ENCODE measurements around the gene CBLC. TPM values are rescaled to one million over a fixed set of nuclear protein-coding genes. Genes with fewer than 3 reads are reported as not detected.
A peak's percentile ranks its signal among the peaks of the same experiment; 100 is the strongest.

The CBLC gene
- total and polyA plus RNA-seq, 10 of the 15 experiments (the other 5 are each of a cell fraction or from before 2014, with no cell fraction given), result not detected

DNA sequence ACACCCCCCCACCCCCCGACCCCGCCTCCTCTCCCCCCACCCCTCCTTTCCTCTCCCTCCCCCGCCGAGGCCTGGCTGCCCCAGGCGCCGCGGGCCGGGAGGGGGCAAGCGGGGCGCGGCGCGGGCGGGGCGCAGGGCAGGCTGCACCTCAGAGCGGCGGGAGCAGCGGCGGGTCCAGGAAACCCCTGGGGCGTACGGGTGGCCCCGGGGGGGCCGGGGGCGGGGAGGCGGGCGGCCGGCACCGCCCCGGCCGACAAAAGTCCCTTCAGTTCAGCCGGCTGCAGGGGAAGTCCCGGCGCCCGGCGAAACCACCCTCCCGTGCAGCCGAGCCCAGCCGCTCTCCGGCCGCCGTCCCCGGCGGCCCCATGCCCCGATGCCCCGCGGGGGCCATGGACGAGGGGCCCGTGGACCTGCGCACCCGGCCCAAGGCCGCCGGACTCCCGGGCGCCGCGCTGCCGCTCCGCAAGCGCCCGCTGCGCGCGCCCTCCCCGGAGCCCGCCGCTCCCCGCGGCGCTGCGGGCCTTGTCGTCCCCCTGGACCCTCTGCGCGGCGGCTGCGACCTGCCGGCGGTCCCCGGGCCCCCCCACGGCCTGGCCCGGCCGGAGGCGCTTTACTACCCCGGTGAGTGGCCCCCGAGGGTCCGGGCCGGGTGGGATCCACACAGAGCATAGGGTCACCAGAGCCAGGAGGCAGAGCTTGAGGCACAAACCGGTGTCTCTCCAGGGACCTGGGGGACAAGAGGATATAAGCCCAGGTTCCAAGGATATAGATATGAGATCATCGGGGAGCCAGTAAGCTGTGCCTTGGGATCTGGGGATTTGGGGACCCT lies 29.1 kb upstream of the CBLC start, which contains the start of gene BCL3 (continued):
- TF ChIP-seq, protein P1, sequence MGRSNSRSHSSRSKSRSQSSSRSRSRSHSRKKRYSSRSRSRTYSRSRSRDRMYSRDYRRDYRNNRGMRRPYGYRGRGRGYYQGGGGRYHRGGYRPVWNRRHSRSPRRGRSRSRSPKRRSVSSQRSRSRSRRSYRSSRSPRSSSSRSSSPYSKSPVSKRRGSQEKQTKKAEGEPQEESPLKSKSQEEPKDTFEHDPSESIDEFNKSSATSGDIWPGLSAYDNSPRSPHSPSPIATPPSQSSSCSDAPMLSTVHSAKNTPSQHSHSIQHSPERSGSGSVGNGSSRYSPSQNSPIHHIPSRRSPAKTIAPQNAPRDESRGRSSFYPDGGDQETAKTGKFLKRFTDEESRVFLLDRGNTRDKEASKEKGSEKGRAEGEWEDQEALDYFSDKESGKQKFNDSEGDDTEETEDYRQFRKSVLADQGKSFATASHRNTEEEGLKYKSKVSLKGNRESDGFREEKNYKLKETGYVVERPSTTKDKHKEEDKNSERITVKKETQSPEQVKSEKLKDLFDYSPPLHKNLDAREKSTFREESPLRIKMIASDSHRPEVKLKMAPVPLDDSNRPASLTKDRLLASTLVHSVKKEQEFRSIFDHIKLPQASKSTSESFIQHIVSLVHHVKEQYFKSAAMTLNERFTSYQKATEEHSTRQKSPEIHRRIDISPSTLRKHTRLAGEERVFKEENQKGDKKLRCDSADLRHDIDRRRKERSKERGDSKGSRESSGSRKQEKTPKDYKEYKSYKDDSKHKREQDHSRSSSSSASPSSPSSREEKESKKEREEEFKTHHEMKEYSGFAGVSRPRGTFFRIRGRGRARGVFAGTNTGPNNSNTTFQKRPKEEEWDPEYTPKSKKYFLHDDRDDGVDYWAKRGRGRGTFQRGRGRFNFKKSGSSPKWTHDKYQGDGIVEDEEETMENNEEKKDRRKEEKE (IDR thresholded peaks at IDR 0.05), result no peak
- TF ChIP-seq RELA (IDR thresholded peaks at IDR 0.05; ENCODE audit: borderline replicate concordance, partially characterized antibody) (no peak), MYC (IDR thresholded peaks at IDR 0.05; ENCODE audit: insufficient read depth, insufficient read length, insufficient replicate concordance, low read length, severe bottlenecking) (no peak), SUZ12 (IDR thresholded peaks at IDR 0.05; ENCODE audit: unreplicated experiment) (no peak), SIX5 (IDR thresholded peaks at IDR 0.05; ENCODE audit: low read depth, low read length, severe bottlenecking) (no peak), TBL1XR1 (IDR thresholded peaks at IDR 0.05; ENCODE audit: low read depth, low read length) (no peak), ZNF622 (IDR thresholded peaks at IDR 0.05) (no peak), ZNF217 (IDR thresholded peaks at IDR 0.05) (no peak; the same call in none of the 2 replicates), NR2C2 (IDR thresholded peaks at IDR 0.05; ENCODE audit: borderline replicate concordance, control insufficient read depth, insufficient read length, low read depth) (no peak), CHD4 (IDR thresholded peaks at IDR 0.05) (no peak), SIN3A (IDR thresholded peaks at IDR 0.05; ENCODE audit: low read depth, low read length) (no peak), NR2F1 (conservative IDR thresholded peaks at IDR 0.05) (peak; percentile 81), SUPT20H (IDR thresholded peaks at IDR 0.05; ENCODE audit: borderline replicate concordance, control insufficient read depth, low read depth, low read length) (no peak), BACH1 (IDR thresholded peaks at IDR 0.05; ENCODE audit: borderline replicate concordance) (peak; percentile 76), ZZZ3 (IDR thresholded peaks at IDR 0.05; ENCODE audit: control insufficient read depth, insufficient read length, low read depth) (no peak), NR2C1 (IDR thresholded peaks at IDR 0.05) (0 out of 2 replicates have a peak, but pooled peaks have one; percentile 15), SMARCA5 (IDR thresholded peaks at IDR 0.05) (0 out of 2 replicates have a peak, but pooled peaks have one; percentile 70)
- TF ChIP-seq, protein P2, sequence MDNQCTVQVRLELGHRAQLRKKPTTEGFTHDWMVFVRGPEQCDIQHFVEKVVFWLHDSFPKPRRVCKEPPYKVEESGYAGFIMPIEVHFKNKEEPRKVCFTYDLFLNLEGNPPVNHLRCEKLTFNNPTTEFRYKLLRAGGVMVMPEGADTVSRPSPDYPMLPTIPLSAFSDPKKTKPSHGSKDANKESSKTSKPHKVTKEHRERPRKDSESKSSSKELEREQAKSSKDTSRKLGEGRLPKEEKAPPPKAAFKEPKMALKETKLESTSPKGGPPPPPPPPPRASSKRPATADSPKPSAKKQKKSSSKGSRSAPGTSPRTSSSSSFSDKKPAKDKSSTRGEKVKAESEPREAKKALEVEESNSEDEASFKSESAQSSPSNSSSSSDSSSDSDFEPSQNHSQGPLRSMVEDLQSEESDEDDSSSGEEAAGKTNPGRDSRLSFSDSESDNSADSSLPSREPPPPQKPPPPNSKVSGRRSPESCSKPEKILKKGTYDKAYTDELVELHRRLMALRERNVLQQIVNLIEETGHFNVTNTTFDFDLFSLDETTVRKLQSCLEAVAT (IDR thresholded peaks at IDR 0.05), result no peak
- TF ChIP-seq, protein P3, sequence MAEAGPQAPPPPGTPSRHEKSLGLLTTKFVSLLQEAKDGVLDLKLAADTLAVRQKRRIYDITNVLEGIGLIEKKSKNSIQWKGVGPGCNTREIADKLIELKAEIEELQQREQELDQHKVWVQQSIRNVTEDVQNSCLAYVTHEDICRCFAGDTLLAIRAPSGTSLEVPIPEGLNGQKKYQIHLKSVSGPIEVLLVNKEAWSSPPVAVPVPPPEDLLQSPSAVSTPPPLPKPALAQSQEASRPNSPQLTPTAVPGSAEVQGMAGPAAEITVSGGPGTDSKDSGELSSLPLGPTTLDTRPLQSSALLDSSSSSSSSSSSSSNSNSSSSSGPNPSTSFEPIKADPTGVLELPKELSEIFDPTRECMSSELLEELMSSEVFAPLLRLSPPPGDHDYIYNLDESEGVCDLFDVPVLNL (IDR thresholded peaks at IDR 0.05; ENCODE audit: low read depth, low read length), result no peak
- TF ChIP-seq, protein P4, sequence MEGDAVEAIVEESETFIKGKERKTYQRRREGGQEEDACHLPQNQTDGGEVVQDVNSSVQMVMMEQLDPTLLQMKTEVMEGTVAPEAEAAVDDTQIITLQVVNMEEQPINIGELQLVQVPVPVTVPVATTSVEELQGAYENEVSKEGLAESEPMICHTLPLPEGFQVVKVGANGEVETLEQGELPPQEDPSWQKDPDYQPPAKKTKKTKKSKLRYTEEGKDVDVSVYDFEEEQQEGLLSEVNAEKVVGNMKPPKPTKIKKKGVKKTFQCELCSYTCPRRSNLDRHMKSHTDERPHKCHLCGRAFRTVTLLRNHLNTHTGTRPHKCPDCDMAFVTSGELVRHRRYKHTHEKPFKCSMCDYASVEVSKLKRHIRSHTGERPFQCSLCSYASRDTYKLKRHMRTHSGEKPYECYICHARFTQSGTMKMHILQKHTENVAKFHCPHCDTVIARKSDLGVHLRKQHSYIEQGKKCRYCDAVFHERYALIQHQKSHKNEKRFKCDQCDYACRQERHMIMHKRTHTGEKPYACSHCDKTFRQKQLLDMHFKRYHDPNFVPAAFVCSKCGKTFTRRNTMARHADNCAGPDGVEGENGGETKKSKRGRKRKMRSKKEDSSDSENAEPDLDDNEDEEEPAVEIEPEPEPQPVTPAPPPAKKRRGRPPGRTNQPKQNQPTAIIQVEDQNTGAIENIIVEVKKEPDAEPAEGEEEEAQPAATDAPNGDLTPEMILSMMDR (IDR thresholded peaks at IDR 0.05 in 2 of 3, conservative IDR thresholded peaks at IDR 0.05 in 1 of 3; ENCODE audit: control insufficient read depth in 2 of 3, extremely low read depth in 1 of 3, insufficient read depth in 1 of 3, low read depth in 3 of 3, low read length in 3 of 3), result no peak

Measured in GM12878 (cell line).